Heart left ventricle (tissue), 13 donors: Measurements from ENCODE around the gene TBC1D8B.

Experiments
- CTCF ChIP-seq, 12 donors: fragments of 200-600 bp; sonication (generic) in 4 of 12; IDR thresholded peaks; one replicate each; pipeline versions ENCODE4 v1.5.0 to v1.8.0; 2018 to 2022; ENCODE audit warnings: antibody characterized with exemption in 12 of 12, mild to moderate bottlenecking in 5 of 12
- POLR2A ChIP-seq, 2 donors: fragments of 450-650 bp; IDR thresholded peaks; one replicate each; pipeline ENCODE4 v1.6.1; 2017; ENCODE audit warnings: antibody characterized with exemption in 2 of 2, mild to moderate bottlenecking in 2 of 2, moderate library complexity in 2 of 2
- donor health status: ischemic (EF 13 %, LVEDD 7.1; RV severe dilation, severe dysfunction).
- donor health status: DM: no; HTN: yes; CAD: no.
- donor health status: DM: no; HTN: no; CAD: no.
- donor health status: ischemic (EF 25% LVEDD 6.9; RV normal size, moderate dysfunction).
- donor health status: ischemic (EF 25% LVEDD 5.7; RV mildly dilated, moderate dysfunction).
- donor health status: ischemic (EF 35%, LVEDD 5.7; RV mildly dilated, moderate dysfunction).
- donor health status: nonischemic (EF 11% LVEDD 7.7; RV severe dilation, severe dysfunction).
- donor health status: DM: yes; HTN: yes; CAD: no.
- donor health status: PGD.
- donor health status: ischemic (EF 29% LVEDD 5.4; RV normal size, mild dysfunction).
- donor health status: nonischemic (EF 23%, LVEDD 6.1; RV moderate dilation, normal function).

GRCh38 chrX:106780264-106780663 is 22.2 kb upstream of the TBC1D8B start:
- TF ChIP-seq CTCF (IDR thresholded peaks at IDR 0.05) (no peak), POLR2A (IDR thresholded peaks at IDR 0.05) (no peak)
